B cell (primary cell): Measurements from ENCODE around the gene RSPRY1. TPM values are rescaled to one million over a fixed set of nuclear protein-coding genes. Genes with fewer than 3 reads are reported as not detected.

Experiments used
- ATAC-seq: fragments of 200-7000 bp; cut with Tn5 transposase; one replicate; pipeline ENCODE4 v1.10.0; 2021; ENCODE audit warnings: low read depth, mild to moderate bottlenecking, moderate number of reproducible peaks, moderate library complexity
- CTCF ChIA-PET: fragments of 350-600 bp; sonication (Branson Sonifier 250); formaldehyde crosslinking; loops from one replicate; lab custom pipeline; 2021; ENCODE audit warnings: antibody characterized with exemption, inconsistent platforms; lab: Charles Lee
- POLR2A ChIA-PET: fragments of 350-600 bp; sonication (Branson Sonifier 250); formaldehyde crosslinking; loops from one replicate; lab custom pipeline; 2021; ENCODE audit warnings: antibody characterized with exemption; lab: Charles Lee
- DNase-seq: peaks from one replicate; pipeline ENCODE4 v3.0.0; 2013
- H2AFZ ChIP-seq: 2 replicates; pipeline ENCODE4 v1.6.1; 2012; ENCODE audit warnings: mild to moderate bottlenecking, low read depth, low read length; ENCODE audit not compliant: insufficient read depth, poor library complexity, severe bottlenecking
- H3K27ac ChIP-seq, 2 donors: 1 replicate in 1 of 2; 2 replicates in 1 of 2; pipeline ENCODE4 v1.5.1; 2012 to 2013; ENCODE audit warnings: low read length in 2 of 2, mild to moderate bottlenecking in 2 of 2, moderate library complexity in 1 of 2
- H3K27me3 ChIP-seq, 4 experiments: fragments of 200-600 bp in 1 of 4; sonication (generic) in 1 of 4; replicated peaks in 1 of 4; 1 replicate in 2 of 4; 2 replicates in 2 of 4; pipeline versions ENCODE4 v1.6.1 to v1.7.0; 2013 to 2016; ENCODE audit warnings: low read length in 3 of 4, mild to moderate bottlenecking in 2 of 4, mixed read lengths in 1 of 4, moderate library complexity in 1 of 4; ENCODE audit not compliant: insufficient read depth in 4 of 4, control insufficient read depth in 3 of 4; ENCODE audit errors: control extremely low read depth in 1 of 4
- H3K36me3 ChIP-seq, 2 experiments: replicated peaks in 1 of 2; 1 replicate in 1 of 2; 2 replicates in 1 of 2; pipeline versions ENCODE4 v1.6.1 to v1.7.1; 2013; ENCODE audit warnings: low read length in 1 of 2; ENCODE audit not compliant: insufficient read depth in 2 of 2, control insufficient read depth in 1 of 2; ENCODE audit errors: control extremely low read depth in 1 of 2, extremely low read depth in 1 of 2
- H3K4me1 ChIP-seq, 2 donors: fragments of 200-600 bp in 1 of 2; sonication (generic) in 1 of 2; 1 replicate in 1 of 2; 2 replicates in 1 of 2; pipeline versions ENCODE4 v1.5.1 to v1.6.1; 2013 to 2017; ENCODE audit warnings: low read length in 2 of 2; ENCODE audit not compliant: control insufficient read depth in 2 of 2, insufficient read depth in 2 of 2
- H3K4me2 ChIP-seq: replicated peaks from 2 replicates; pipeline ENCODE3; 2012; ENCODE audit warnings: mild to moderate bottlenecking, low read depth, low read length; ENCODE audit not compliant: poor library complexity, severe bottlenecking
- H3K4me3 ChIP-seq, 5 experiments: fragments of 200-600 bp in 1 of 5; sonication (generic) in 1 of 5; 1 replicate in 3 of 5; 2 replicates in 2 of 5; pipeline versions ENCODE4 v1.5.1 to v1.7.0; 2011 to 2016; ENCODE audit warnings: low read length in 4 of 5, mild to moderate bottlenecking in 4 of 5, low read depth in 2 of 5, control low read depth in 1 of 5, moderate library complexity in 1 of 5; ENCODE audit not compliant: insufficient read depth in 1 of 5; ENCODE audit errors: control extremely low read depth in 1 of 5, extremely low read depth in 1 of 5
- H3K79me2 ChIP-seq: fragments of 200-600 bp; sonication (generic); one replicate; pipeline ENCODE4 v1.6.0; 2016; ENCODE audit warnings: low read length; ENCODE audit not compliant: control insufficient read depth, insufficient read depth
- H3K9ac ChIP-seq: fragments of 200-600 bp; sonication (generic); 2 replicates; pipeline ENCODE4 v1.6.1; 2017; ENCODE audit warnings: mild to moderate bottlenecking, low read length, moderate library complexity
- H3K9me3 ChIP-seq, 3 donors: one replicate each; pipeline versions ENCODE4 v1.6.1 to v1.7.1; 2013; ENCODE audit warnings: low read length in 2 of 3; ENCODE audit not compliant: control insufficient read depth in 2 of 3, insufficient read depth in 1 of 3; ENCODE audit errors: control extremely low read depth in 1 of 3
- H4K20me1 ChIP-seq: 2 replicates; pipeline ENCODE4 v1.6.0; 2012; ENCODE audit warnings: mild to moderate bottlenecking, low read length; ENCODE audit not compliant: insufficient read depth, control insufficient read depth, poor library complexity, severe bottlenecking
- H3K27ac Mint-ChIP-seq: one replicate; pipeline ENCODE4 v1.8.0; 2021; ENCODE audit warnings: mixed read lengths
- H3K27me3 Mint-ChIP-seq: one replicate; pipeline ENCODE4 v1.8.0; 2021; ENCODE audit warnings: mixed read lengths
- H3K4me1 Mint-ChIP-seq: one replicate; pipeline ENCODE4 v1.8.0; 2021; ENCODE audit warnings: mixed read lengths
- H3K4me3 Mint-ChIP-seq: one replicate; pipeline ENCODE4 v1.8.0; 2021; ENCODE audit warnings: mixed read lengths
- H3K9me3 Mint-ChIP-seq: one replicate; pipeline ENCODE4 v1.8.0; 2022; ENCODE audit warnings: mixed read lengths; ENCODE audit not compliant: insufficient read depth
- EZH2 ChIP-seq: IDR thresholded peaks from 2 replicates; pipeline ENCODE4 v1.6.1; 2012; ENCODE audit warnings: borderline replicate concordance, low read depth, mild to moderate bottlenecking, moderate library complexity, low read length; ENCODE audit not compliant: insufficient read depth, poor library complexity, severe bottlenecking
- WGBS: methylation state at CpG from one replicate; pipeline ENCODE4 v1.1.5; 2013; ENCODE audit warnings: missing lambda C conversion rate; ENCODE audit not compliant: insufficient coverage; 5-methylcytosine and 5-hydroxymethylcytosine counted together
- intact Hi-C: fragments of 100-400 bp; cut with micrococcal nuclease; formaldehyde crosslinking; loops from one replicate; pipeline ENCODE4 v1.10.0; 2022
- polyA plus RNA-seq: library from polyadenylated mRNA; depleted of rRNA; stranded (reverse); fragments of >200 nt; gene quantifications from 2 replicates; pipeline ENCODE4 v1.2.3, GENCODE V29; 2012
- total RNA-seq, 2 donors: library from RNA; stranded (reverse); fragments of 120-200 nt in 1 of 2; gene quantifications; 1 replicate in 1 of 2; 2 replicates in 1 of 2; pipeline versions ENCODE4 v1.2.3 to v1.2.4, GENCODE V29; 2013 to 2022
- TF ChIP-seq, protein P1 (sequence below): fragments of 200-600 bp; IDR thresholded peaks from one replicate; pipeline ENCODE4 v1.8.0; 2022; ENCODE audit warnings: antibody characterized with exemption, mild to moderate bottlenecking

Gene RSPRY1
- total and polyA plus RNA-seq, 2 donors (not counting 1 experiment from before 2014, with no cell fraction given): 9.6 to 38.4 TPM

DNA sequence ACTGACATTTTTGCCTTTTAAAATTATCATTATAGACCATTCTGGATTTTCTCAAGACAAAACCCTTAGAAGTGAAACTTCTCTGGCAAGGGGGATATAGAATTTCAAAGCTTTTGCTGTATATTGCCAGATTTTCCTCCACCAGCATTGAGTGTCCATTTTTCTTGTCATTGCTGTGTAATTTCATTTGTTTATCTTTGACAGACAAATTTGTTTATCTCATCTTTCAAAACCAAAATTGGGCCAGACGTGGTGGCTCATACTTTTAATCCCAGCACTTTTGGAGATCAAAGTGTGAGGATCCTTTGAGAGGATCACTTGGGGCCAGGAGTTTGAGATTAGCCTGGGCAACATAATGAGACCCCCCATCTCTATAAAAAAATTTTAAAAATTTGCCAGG, 43.0 kb downstream of the RSPRY1 start:
- Histone ChIP-seq H3K4me1 (no peaks in the 10 kb centered on the region), H2AFZ (no peak overlapping the region), H3K36me3 (peaks cover 12 to 74% of the 10 kb centered on the region in 2 experiments), H3K9me3 (no peaks in the 10 kb centered on the region), H3K79me2 (no peaks in the 10 kb centered on the region), H3K4me2 (no peak overlapping the region), H3K27me3 (no peaks in the 10 kb centered on the region), H3K4me3 (no peak overlapping the region), H3K27ac (no peak overlapping the region), H3K9ac (no peak overlapping the region), H4K20me1 (no peaks in the 10 kb centered on the region)
- intact Hi-C loops: no loop called here
- peaks cover 2% of the 10 kb centered on the region for H3K4me1 Mint-ChIP-seq
- no CpG with 5 or more reads among the region's 1 CpG for WGBS
- TF ChIP-seq, protein P1, sequence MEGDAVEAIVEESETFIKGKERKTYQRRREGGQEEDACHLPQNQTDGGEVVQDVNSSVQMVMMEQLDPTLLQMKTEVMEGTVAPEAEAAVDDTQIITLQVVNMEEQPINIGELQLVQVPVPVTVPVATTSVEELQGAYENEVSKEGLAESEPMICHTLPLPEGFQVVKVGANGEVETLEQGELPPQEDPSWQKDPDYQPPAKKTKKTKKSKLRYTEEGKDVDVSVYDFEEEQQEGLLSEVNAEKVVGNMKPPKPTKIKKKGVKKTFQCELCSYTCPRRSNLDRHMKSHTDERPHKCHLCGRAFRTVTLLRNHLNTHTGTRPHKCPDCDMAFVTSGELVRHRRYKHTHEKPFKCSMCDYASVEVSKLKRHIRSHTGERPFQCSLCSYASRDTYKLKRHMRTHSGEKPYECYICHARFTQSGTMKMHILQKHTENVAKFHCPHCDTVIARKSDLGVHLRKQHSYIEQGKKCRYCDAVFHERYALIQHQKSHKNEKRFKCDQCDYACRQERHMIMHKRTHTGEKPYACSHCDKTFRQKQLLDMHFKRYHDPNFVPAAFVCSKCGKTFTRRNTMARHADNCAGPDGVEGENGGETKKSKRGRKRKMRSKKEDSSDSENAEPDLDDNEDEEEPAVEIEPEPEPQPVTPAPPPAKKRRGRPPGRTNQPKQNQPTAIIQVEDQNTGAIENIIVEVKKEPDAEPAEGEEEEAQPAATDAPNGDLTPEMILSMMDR: no peak
- no peak for TF ChIP-seq EZH2
- no peaks in the 10 kb centered on the region for H3K9me3 Mint-ChIP-seq
- ATAC-seq (no peak), DNase-seq (no peak)
- H3K27ac Mint-ChIP-seq: no peak overlapping the region
- H3K27me3 Mint-ChIP-seq: no peaks in the 10 kb centered on the region
- ChIA-PET CTCF (no interaction called here), POLR2A (no interaction called here)
- no peak overlapping the region for H3K4me3 Mint-ChIP-seq

DNA sequence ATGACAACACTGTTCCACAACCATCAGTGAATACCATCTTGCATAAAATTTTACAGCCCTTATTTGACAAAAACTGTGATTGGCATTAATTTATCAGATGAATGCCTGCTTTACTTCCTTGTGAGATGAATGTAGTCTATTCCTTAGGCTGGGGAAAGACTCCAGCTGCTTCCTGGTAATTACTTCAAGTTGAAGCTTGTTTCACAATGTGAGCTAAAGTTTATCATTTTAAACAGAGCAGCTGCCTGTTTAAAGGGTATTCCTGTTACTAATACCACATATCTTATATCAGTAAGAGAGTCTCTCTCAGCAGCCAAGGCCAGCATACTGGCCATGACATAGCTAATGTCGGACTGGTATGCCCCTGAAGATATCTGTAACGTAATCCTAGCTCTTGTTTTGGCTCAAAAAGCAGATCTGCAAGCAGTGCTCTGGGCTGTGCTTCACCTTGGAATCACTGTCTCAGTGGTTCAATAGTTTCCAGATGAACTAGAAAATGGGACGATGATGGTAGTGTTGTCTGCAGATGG, 45.8 kb downstream of the RSPRY1 start:
- Histone ChIP-seq H3K4me2 (no peak overlapping the region), H3K36me3 (peaks cover 13 to 50% of the 10 kb centered on the region in 2 experiments), H3K4me3 (no peak overlapping the region), H3K9me3 (no peaks in the 10 kb centered on the region), H2AFZ (no peak overlapping the region), H3K4me1 (peaks cover 23 to 24% of the 10 kb centered on the region in 2 donors), H3K9ac (no peak overlapping the region), H3K27me3 (no peaks in the 10 kb centered on the region), H4K20me1 (no peaks in the 10 kb centered on the region), H3K27ac (no peak overlapping the region), H3K79me2 (no peaks in the 10 kb centered on the region)
- CTCF ChIA-PET: interaction anchor here (1.3 kb wide), 1 partner anchor 9 kb away, joined by 5 read pairs; no protein-coding TSS in a partner anchor
- H3K27me3 Mint-ChIP-seq: no peaks in the 10 kb centered on the region
- ATAC-seq (no peak), DNase-seq (no peak)
- no peak overlapping the region for H3K4me3 Mint-ChIP-seq
- H3K4me1 Mint-ChIP-seq: peaks cover 25% of the 10 kb centered on the region
- H3K9me3 Mint-ChIP-seq: no peaks in the 10 kb centered on the region
- TF ChIP-seq, protein P1: no peak
- no peak for TF ChIP-seq EZH2
- WGBS: 100% methylated on average over 3 of the region's 3 CpGs
- POLR2A ChIA-PET: no interaction called here
- intact Hi-C loops: no loop called here
- no peak overlapping the region for H3K27ac Mint-ChIP-seq
